Measurements from ENCODE around the gene BCL3.
"Not testable (repeated sequence)": the region's sequence is repeated elsewhere in the genome, so short reads cannot be mapped to it uniquely, and the experiment has no call there.

Gene BCL3

DNA sequence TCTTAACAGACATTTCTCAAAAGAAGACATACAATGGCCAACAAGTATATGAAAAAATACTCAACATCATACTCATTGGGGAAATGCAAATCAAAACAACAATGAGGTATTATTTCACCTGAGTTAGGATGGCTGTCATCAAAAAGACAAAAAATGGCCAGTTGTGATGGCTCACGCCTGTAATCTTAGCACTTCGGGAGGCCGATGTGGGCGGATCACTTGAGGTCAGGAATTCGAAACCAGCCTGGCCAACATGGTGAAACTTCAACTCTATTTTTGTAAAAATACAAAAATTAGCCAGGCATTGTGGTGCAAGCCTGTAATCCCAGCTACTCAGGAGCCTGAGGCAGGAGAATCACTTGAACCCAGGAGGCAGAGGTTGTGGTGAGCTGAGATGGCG lies 27.6 kb upstream of the BCL3 start:
- DNase-seq (ENCODE audit: low spot score): no peak

- DNase-seq (ENCODE audit: low spot score): not testable (repeated sequence)
Measured at GRCh38 chr19:44721369-44721768, 27.1 kb upstream of the BCL3 start.

GRCh38 chr19:44722131-44723121 lies 26.1 kb upstream of the BCL3 start:
- DNase-seq (ENCODE audit: low spot score): no peak

GRCh38 chr19:44723299-44723951 lies 25.1 kb upstream of the BCL3 start:
- no peak for DNase-seq (ENCODE audit: low spot score)

DNA sequence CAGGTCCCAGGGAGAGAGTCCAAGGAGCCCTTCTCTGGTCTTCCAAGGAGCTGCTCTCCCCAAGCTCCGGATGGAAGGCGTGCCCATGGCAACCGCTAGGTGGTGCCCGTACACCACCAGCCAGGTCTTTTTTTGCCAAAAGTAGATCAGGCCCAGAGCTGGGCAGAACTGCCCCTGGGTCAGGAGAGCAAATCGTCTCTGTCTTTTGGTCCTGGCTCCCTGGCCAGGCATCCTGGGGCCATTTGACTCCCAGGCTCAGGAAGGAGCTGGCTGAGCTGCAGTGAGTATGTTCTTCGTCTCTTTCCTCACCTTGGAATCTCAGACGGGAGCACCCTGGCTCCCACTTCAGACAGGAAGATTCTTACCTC lies 24.6 kb upstream of the BCL3 start:
- DNase-seq (ENCODE audit: low spot score): peak; percentile 89

DNA sequence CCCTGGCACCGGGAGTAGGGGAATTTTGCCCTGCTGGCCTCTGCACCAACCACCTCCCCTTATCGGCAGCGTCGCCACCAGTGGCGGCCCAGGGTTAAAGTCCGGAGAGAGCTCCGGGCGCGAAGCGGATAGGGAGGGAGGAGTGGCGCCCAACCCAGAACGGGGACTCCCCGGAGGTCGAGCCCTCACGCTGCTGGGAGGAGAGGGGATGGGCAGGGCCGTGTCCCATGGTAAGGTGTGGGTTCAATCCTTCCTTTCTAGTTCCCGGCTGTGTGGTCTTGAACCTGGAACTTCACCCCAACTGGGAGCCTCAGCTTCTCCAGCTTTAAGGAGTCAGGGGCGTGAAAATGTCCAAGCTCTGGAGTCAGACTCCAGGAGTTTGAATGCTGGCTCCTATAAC lies 23.3 kb upstream of the BCL3 start:
- DNase-seq (ENCODE audit: low spot score): peak; percentile 55

DNA sequence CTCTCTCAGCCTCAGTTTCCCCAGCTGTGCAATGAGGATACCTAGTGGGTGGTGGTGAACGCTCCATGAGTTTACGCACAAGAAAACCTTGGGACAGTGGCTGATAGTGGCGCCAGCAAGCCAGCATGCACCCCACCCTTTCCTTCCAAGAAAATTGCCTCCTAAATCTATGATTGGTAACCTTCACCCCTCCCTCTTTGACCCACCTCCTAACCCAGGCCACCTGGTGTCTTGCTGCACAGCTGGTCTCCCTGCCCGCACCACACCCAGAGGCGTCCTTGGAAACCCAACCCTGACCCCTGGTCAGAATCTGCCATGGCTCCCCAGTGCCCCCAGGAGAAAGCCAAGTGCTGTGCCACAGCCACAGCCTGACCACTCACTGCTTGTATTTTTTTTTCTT lies 22.8 kb upstream of the BCL3 start:
- DNase-seq (ENCODE audit: low spot score): no peak

GRCh38 chr19:44726465-44726864 lies 22.0 kb upstream of the BCL3 start:
- no peak for DNase-seq (ENCODE audit: low spot score)

DNA sequence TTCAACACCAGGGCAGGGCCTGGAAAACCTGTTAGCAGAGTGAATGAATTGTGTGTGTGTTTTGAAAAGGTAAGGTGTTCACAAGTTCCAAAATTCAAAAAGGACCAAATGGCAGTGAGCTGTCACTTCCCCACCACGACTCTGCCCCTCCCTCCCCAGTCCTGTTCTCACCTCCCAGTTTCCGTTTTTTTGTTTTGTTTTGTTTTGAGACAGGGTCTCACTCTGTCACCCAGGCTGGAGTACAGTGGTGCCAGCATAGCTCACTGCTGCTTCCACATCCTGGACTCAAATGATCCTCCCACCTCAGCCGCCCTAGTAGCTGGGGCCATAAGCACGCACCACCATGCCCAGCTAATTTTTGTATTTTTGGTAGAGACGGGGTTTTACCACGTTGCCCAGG lies 20.3 kb upstream of the BCL3 start:
- DNase-seq (ENCODE audit: low spot score): no peak

DNA sequence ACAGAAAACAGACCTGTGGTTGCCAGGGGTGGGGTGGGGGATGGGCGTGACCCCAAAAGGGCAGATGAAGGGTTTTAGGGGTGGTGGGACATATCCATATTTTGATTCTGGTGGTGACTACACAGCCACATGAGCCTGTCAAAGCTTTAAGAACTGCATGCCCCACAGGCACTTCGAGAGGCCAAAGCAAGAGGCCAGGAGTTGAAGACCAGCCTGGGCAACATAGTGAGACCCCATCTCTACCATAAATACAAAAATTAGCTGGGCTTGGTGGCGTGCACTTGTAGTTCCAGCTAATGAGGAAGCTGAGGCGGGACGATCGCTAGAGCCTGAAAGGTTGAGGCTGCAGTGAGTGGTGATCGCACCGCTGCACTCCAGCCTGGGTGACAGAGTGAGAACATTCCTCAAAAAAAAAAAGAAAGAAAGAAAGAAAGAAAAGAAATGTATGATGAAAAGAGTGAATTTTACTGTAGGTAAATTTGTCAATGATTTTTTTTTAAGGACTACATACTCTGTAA lies 18.9 kb upstream of the BCL3 start:
- peak; percentile 39 for DNase-seq (ENCODE audit: low spot score)

GRCh38 chr19:44731081-44731480 lies 17.4 kb upstream of the BCL3 start:
- DNase-seq (ENCODE audit: low spot score): no peak

DNA sequence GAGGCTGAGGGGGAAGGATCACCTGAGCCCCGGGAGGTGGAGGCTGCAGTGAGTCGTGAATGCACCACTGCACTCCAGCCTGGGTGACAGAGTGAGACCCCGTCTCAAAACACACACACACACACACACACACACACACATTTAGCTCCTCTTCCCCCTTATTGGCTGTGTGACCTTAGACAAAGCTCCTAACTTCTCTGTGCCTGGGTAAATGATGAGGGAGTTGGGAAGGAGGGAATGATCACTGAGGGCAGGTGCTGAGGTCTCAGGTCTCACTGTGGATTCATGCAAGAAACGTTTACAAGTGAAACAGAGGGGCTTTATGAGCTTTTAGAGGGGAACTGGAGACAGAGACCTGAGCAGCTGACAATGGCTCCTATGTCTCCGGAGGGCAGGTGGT lies 16.9 kb upstream of the BCL3 start:
- no peak for DNase-seq (ENCODE audit: low spot score)

GRCh38 chr19:44732235-44733014 lies 16.1 kb upstream of the BCL3 start:
- no peak for DNase-seq (ENCODE audit: low spot score)

- DNase-seq (ENCODE audit: low spot score): no peak
Measured at GRCh38 chr19:44734357-44734756, 14.2 kb upstream of the BCL3 start.

DNA sequence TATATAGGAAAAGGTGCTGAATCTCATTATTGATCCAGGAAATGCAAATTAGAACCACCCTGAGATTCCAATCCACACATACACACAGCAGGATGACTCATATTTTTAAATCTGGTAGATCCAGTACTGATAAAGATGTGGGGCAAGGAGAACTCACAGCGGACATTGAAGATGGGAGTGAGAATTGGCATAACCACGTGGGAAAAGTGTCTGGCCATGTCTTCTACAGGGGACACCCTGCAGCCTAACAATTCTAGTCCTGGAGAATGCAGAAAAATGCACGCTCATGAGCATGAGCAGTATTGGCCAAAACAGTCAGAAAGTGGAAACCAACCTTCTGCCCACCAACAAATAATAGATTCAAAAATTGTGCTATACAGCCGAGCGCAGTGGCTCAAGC lies 13.5 kb upstream of the BCL3 start:
- DNase-seq (ENCODE audit: low spot score): peak; percentile 36

GRCh38 chr19:44737238-44738071 lies 11.1 kb upstream of the BCL3 start:
- peak; percentile 64 for DNase-seq (ENCODE audit: low spot score)

DNA sequence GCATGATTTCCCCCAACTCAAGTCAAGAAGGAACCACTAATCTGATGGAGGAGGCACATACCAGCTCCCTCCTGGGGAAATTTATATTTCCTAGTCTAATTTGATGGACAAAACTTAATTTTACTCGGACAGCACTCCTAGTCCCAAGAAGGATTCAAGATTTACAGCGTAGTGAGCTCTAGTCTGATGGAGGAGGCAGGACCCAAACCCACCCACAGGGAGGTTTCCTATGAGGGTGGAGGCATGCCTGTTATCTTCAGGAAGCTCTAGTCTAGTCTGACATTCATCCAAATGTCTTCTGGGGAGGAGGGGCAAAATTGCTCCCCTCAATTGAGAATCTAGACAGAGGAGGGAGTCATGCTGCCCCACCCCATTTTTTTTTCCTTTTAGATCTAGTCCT lies 10.4 kb upstream of the BCL3 start:
- DNase-seq (ENCODE audit: low spot score): no peak

GRCh38 chr19:44738603-44739558 lies 9.6 kb upstream of the BCL3 start:
- DNase-seq (ENCODE audit: low spot score): peak; percentile 86

DNA sequence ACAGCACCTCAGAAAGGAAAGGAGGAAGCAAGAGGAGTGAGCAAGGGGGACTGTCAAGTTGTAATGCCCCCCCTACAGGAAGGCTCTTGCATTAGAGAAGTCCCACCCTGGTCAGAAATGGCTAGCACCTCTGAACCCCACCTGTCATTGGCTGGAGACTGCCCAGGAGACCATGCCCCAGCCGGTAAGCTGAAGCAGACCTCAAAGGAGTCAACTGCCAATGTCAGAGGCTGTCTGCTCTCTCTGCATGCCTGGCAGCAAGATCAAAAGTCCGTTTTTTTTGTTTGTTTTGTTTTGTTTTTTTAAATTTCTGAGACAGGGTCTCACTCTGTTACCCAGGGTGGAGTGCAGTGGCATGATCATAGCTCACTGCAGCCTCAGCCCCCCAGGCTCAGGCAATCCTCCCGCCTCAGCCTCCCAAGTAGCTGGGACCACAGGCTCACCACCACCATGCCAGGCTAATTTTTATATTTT lies 8.1 kb upstream of the BCL3 start:
- no peak for DNase-seq (ENCODE audit: low spot score)

DNA sequence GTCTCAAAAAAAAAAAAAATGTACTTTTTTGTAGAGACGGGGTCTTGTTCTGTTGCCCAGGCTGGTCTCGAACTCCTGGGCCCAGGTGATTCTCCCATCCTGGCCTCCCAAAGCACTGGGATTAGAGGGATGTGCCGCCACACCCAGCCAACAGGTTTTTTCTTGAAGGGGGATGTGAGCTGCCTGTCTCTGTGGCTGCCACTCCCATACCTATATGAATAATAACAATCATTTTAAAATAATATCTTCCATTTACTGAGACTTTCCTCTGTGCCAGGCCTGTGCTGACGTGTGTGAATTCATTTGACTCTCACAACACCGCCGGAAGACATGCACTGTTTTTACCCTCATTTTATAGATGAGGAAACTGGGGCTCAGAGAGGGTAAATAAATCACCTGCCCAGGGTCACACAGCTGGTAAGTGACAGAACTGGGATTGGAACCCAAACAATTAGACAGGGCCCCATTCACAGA lies 7.2 kb upstream of the BCL3 start:
- peak; percentile 23 for DNase-seq (ENCODE audit: low spot score)

Measured in kidney tubule cell (primary cell).